Common myeloid progenitor, CD34-positive (primary cell): Measurements from ENCODE around the gene RNF166.

ENCODE experiments used
- CTCF ChIA-PET: fragments of 350-600 bp; sonication (Branson Sonifier 250); formaldehyde crosslinking; loops from one replicate; lab custom pipeline; 2021; ENCODE audit warnings: antibody characterized with exemption; lab: Charles Lee
- POLR2A ChIA-PET: fragments of 350-600 bp; sonication (Branson Sonifier 250); formaldehyde crosslinking; loops from one replicate; lab custom pipeline; 2021; ENCODE audit warnings: antibody characterized with exemption; lab: Charles Lee
- DNase-seq, 3 donors: peaks; one replicate each; pipeline versions ENCODE4 v3.0.0 to v3.0.0-alpha.2; 2013
- H3K27ac ChIP-seq, 2 experiments: 1 replicate in 1 of 2; 2 replicates in 1 of 2; pipeline ENCODE4 v1.7.0; 2013; ENCODE audit warnings: inconsistent platforms in 2 of 2, low read length in 2 of 2, mild to moderate bottlenecking in 2 of 2, low read depth in 1 of 2, moderate library complexity in 1 of 2; ENCODE audit not compliant: severe bottlenecking in 2 of 2, insufficient read depth in 1 of 2, poor library complexity in 1 of 2
- H3K27me3 ChIP-seq, 5 experiments: replicated peaks in 2 of 5; 1 replicate in 3 of 5; 2 replicates in 2 of 5; pipeline versions ENCODE4 v1.6.1 to v1.7.0; 2013; ENCODE audit warnings: low read length in 4 of 5, mild to moderate bottlenecking in 2 of 5, moderate library complexity in 2 of 5, inconsistent platforms in 1 of 5; ENCODE audit not compliant: insufficient read depth in 5 of 5, control insufficient read depth in 4 of 5
- H3K36me3 ChIP-seq, 4 experiments: 1 replicate in 2 of 4; 2 replicates in 2 of 4; pipeline versions ENCODE4 v1.6.1 to v1.7.0; 2013; ENCODE audit warnings: low read length in 3 of 4, control low read depth in 1 of 4, mild to moderate bottlenecking in 1 of 4; ENCODE audit not compliant: control insufficient read depth in 4 of 4, insufficient read depth in 4 of 4
- H3K4me1 ChIP-seq, 4 experiments: 1 replicate in 3 of 4; 2 replicates in 1 of 4; pipeline versions ENCODE4 v1.6.1 to v1.7.1; 2013; ENCODE audit warnings: low read length in 3 of 4, mild to moderate bottlenecking in 3 of 4, control low read depth in 1 of 4, inconsistent platforms in 1 of 4, moderate library complexity in 1 of 4; ENCODE audit not compliant: control insufficient read depth in 4 of 4, insufficient read depth in 4 of 4; ENCODE audit errors: control extremely low read depth in 1 of 4
- H3K4me3 ChIP-seq, 7 experiments: 1 replicate in 4 of 7; 2 replicates in 3 of 7; pipeline versions ENCODE4 v1.5.1 to v1.7.0; 2013; ENCODE audit warnings: mild to moderate bottlenecking in 7 of 7, low read length in 6 of 7, moderate library complexity in 6 of 7, inconsistent platforms in 2 of 7, low read depth in 2 of 7, control low read depth in 1 of 7; ENCODE audit not compliant: insufficient read depth in 4 of 7, control insufficient read depth in 1 of 7; ENCODE audit errors: extremely low read depth in 1 of 7
- H3K9me3 ChIP-seq, 5 experiments: 1 replicate in 4 of 5; 2 replicates in 1 of 5; pipeline versions ENCODE4 v1.6.1 to v1.7.1; 2013; ENCODE audit warnings: low read length in 4 of 5, mild to moderate bottlenecking in 2 of 5, inconsistent platforms in 1 of 5, low read depth in 1 of 5, moderate library complexity in 1 of 5; ENCODE audit not compliant: control insufficient read depth in 4 of 5, insufficient read depth in 2 of 5; ENCODE audit errors: control extremely low read depth in 1 of 5
- WGBS: methylation state at CpG from one replicate; pipeline ENCODE4 v1.1.5; 2013; ENCODE audit not compliant: insufficient coverage; 5-methylcytosine and 5-hydroxymethylcytosine counted together

The RNF166 gene

GRCh38 chr16:88723911-88724310, 17.7 kb upstream of the RNF166 start:
- Histone ChIP-seq H3K4me1 (no peaks in the 10 kb centered on the region), H3K4me3 (no peak overlapping the region), H3K27me3 (no peaks in the 10 kb centered on the region), H3K27ac (no peak overlapping the region), H3K9me3 (no peaks in the 10 kb centered on the region), H3K36me3 (peaks cover 31 to 91% (median 68%) of the 10 kb centered on the region in 4 experiments)
- no peak for DNase-seq
- WGBS, result 98% methylated on average over 13 of the region's 17 CpGs
- CTCF ChIA-PET, result interaction anchor here (0.8 kb wide), 1 partner anchor 13 kb away, joined by 3 read pairs; no protein-coding TSS in a partner anchor
- POLR2A ChIA-PET, result no interaction called here

GRCh38 chr16:88723507-88723887, 17.3 kb upstream of the RNF166 start:
- Histone ChIP-seq H3K4me3 (no peak overlapping the region), H3K27me3 (no peaks in the 10 kb centered on the region), H3K4me1 (no peaks in the 10 kb centered on the region), H3K27ac (peak overlapping the region in 1 of 2 experiments; percentile 5), H3K9me3 (no peaks in the 10 kb centered on the region), H3K36me3 (peaks cover 34 to 95% (median 72%) of the 10 kb centered on the region in 4 experiments)
- ChIA-PET POLR2A (no interaction called here), CTCF (interaction anchor here (0.8 to 1.2 kb wide), 2 partner anchors 13 to 14 kb away, joined by 3 to 5 read pairs; no protein-coding TSS in a partner anchor)
- DNase-seq, result no peak
- WGBS, result 100% methylated on average over 6 of the region's 8 CpGs

GRCh38 chr16:88722784-88723506, 16.7 kb upstream of the RNF166 start:
- Histone ChIP-seq H3K4me1 (no peaks in the 10 kb centered on the region), H3K4me3 (no peak overlapping the region), H3K9me3 (no peaks in the 10 kb centered on the region), H3K27me3 (no peaks in the 10 kb centered on the region), H3K27ac (peak overlapping the region in 1 of 2 experiments; percentile 5), H3K36me3 (peaks cover 36 to 97% (median 76%) of the 10 kb centered on the region in 4 experiments)
- ChIA-PET POLR2A (no interaction called here), CTCF (interaction anchor here (0.6 to 1.2 kb wide), 2 partner anchors 14 to 17 kb away, joined by 3 to 5 read pairs; no protein-coding TSS in a partner anchor)
- 95% methylated on average over 37 of the region's 39 CpGs for WGBS
- no peak for DNase-seq

GRCh38 chr16:88721815-88722755, 15.9 kb upstream of the RNF166 start:
- H3K27me3 ChIP-seq, result no peaks in the 10 kb centered on the region
- WGBS, result 97% methylated on average over 59 of the region's 61 CpGs
- H3K4me3 ChIP-seq, result no peak overlapping the region
- H3K9me3 ChIP-seq, result no peaks in the 10 kb centered on the region
- no peaks in the 10 kb centered on the region for H3K4me1 ChIP-seq
- POLR2A ChIA-PET, result no interaction called here
- CTCF ChIA-PET, result interaction anchor here (0.9 to 1.2 kb wide), 2 partner anchors 15 to 21 kb away, joined by 3 to 5 read pairs; no protein-coding TSS in a partner anchor
- H3K36me3 ChIP-seq, result peaks cover 35 to 97% (median 76%) of the 10 kb centered on the region in 4 experiments
- DNase-seq, result no peak
- H3K27ac ChIP-seq, result no peak overlapping the region

- no peaks in the 10 kb centered on the region for H3K4me1 ChIP-seq
- CTCF ChIA-PET, result interaction anchor here (0.9 kb wide), 1 partner anchor 22 kb away, joined by 3 read pairs; no protein-coding TSS in a partner anchor
- H3K27ac ChIP-seq, result no peak overlapping the region
- WGBS, result 94% methylated on average over 13 of the region's 17 CpGs
- no peak overlapping the region for H3K4me3 ChIP-seq
- DNase-seq, result no peak
- POLR2A ChIA-PET, result interaction anchor here (0.6 kb wide), 1 partner anchor 206 kb away, joined by 3 read pairs; no protein-coding TSS in a partner anchor
- peaks cover 37 to 98% (median 78%) of the 10 kb centered on the region in 4 experiments for H3K36me3 ChIP-seq
- H3K27me3 ChIP-seq, result no peaks in the 10 kb centered on the region
- no peaks in the 10 kb centered on the region for H3K9me3 ChIP-seq
These were observed 15.0 kb upstream of the RNF166 start for GRCh38 chr16:88721236-88721635.

GRCh38 chr16:88720396-88720970, 14.3 kb upstream of the RNF166 start:
- Histone ChIP-seq H3K9me3 (no peaks in the 10 kb centered on the region), H3K4me3 (no peak overlapping the region), H3K27me3 (no peaks in the 10 kb centered on the region), H3K27ac (no peak overlapping the region), H3K4me1 (no peaks in the 10 kb centered on the region), H3K36me3 (peaks cover 36 to 98% (median 81%) of the 10 kb centered on the region in 4 experiments)
- POLR2A ChIA-PET, result interaction anchor here (0.6 kb wide), 1 partner anchor 205 kb away, joined by 3 read pairs; no protein-coding TSS in a partner anchor
- no peak for DNase-seq
- CTCF ChIA-PET, result interaction anchor here (1.6 kb wide), 1 partner anchor 13 kb away, joined by 7 read pairs; no protein-coding TSS in a partner anchor
- 94% methylated on average over 19 of the region's 23 CpGs for WGBS
